Measurements from ENCODE around the gene DCST2.

DNA sequence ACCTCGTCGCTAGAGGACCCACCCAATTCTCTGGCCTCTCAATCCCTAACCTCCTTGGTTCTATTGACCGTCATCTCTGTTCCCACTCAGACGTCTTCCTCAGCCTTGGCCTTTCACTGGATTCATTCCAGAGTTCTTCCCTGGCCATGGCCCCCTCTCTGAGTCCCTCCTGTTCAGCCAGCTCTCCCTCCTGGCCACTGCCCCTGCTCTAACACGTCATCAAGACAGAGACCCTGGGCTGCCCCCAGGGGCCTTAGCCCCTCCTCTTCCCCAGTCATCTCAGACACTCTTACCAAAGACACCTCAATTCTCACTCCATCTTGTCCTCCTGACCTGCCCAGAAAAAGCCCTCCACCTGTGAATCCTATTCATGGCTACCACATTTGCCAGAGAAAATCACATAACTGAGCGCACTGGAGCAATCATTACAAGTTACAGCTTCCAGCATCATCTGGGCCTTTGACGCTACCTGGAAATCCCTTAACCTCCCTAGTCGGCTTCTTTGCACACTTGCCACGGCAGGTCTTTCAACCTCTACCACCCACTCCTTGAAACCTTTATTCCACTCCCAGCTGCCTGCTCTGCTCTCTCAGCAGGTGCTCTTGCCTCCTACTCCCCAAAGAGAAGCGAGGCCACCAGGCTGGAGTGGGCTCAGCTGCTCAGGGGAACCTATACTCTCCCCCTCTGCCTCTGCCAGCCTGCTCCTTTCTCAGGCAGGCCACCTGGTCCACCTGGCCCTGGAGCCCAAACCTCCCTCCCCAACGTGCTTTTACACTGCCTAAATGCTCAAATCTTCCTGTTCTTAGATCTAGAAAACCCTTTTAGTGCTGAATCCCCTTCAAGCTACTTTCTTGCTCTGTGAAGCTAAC is 14.0 kb downstream of the DCST2 start:
- no peak for TF ChIP-seq POLR2A (IDR thresholded peaks at IDR 0.05)
- TF ChIP-seq, protein P1, sequence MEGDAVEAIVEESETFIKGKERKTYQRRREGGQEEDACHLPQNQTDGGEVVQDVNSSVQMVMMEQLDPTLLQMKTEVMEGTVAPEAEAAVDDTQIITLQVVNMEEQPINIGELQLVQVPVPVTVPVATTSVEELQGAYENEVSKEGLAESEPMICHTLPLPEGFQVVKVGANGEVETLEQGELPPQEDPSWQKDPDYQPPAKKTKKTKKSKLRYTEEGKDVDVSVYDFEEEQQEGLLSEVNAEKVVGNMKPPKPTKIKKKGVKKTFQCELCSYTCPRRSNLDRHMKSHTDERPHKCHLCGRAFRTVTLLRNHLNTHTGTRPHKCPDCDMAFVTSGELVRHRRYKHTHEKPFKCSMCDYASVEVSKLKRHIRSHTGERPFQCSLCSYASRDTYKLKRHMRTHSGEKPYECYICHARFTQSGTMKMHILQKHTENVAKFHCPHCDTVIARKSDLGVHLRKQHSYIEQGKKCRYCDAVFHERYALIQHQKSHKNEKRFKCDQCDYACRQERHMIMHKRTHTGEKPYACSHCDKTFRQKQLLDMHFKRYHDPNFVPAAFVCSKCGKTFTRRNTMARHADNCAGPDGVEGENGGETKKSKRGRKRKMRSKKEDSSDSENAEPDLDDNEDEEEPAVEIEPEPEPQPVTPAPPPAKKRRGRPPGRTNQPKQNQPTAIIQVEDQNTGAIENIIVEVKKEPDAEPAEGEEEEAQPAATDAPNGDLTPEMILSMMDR (IDR thresholded peaks at IDR 0.05), result no peak
